Fibroblast of lung (primary cell): ENCODE measurements around the gene DLGAP4. TPM values are rescaled to one million over a fixed set of nuclear protein-coding genes. Genes with fewer than 3 reads are reported as not detected.

ENCODE experiments used
- DNase-seq, 2 donors: peaks; one replicate each; pipeline versions ENCODE4 v3.0.0 to v3.0.0-alpha.2; 2010; ENCODE audit warnings: low read depth in 2 of 2
- H2AFZ ChIP-seq: 2 replicates; pipeline ENCODE4 v1.5.1; 2012; ENCODE audit warnings: low read length, control low read depth, inconsistent platforms
- H3K27ac ChIP-seq: 2 replicates; pipeline ENCODE4 v1.5.1; 2011; ENCODE audit warnings: low read length, control low read depth; ENCODE audit not compliant: insufficient read depth
- H3K27me3 ChIP-seq: 2 replicates; pipeline ENCODE4 v1.5.1; 2011; ENCODE audit warnings: mild to moderate bottlenecking, low read length; ENCODE audit not compliant: control insufficient read depth, insufficient read depth
- H3K36me3 ChIP-seq: 2 replicates; pipeline ENCODE4 v1.5.1; 2011; ENCODE audit warnings: low read length; ENCODE audit not compliant: control insufficient read depth, insufficient read depth
- H3K4me1 ChIP-seq: 2 replicates; pipeline ENCODE4 v1.5.1; 2011; ENCODE audit warnings: low read length; ENCODE audit not compliant: control insufficient read depth, insufficient read depth; ENCODE audit errors: extremely low read depth
- H3K4me2 ChIP-seq: 2 replicates; pipeline ENCODE4 v1.5.1; 2011; ENCODE audit warnings: low read length, control low read depth; ENCODE audit not compliant: insufficient read depth; ENCODE audit errors: extremely low read depth
- H3K4me3 ChIP-seq, 4 experiments: fragments of 200-600 bp in 1 of 4; sonication (generic) in 1 of 4; replicated peaks in 1 of 4; 2 replicates each; pipeline ENCODE4 v1.5.1; 2011 to 2016; ENCODE audit warnings: low read length in 4 of 4, low read depth in 3 of 4, mild to moderate bottlenecking in 3 of 4, control low read depth in 2 of 4, inconsistent platforms in 1 of 4, mixed read lengths in 1 of 4; ENCODE audit not compliant: insufficient read depth in 1 of 4; ENCODE audit errors: control extremely low read depth in 1 of 4
- H3K79me2 ChIP-seq: 2 replicates; pipeline ENCODE4 v1.5.1; 2012; ENCODE audit warnings: mild to moderate bottlenecking, low read length, inconsistent platforms; ENCODE audit not compliant: control insufficient read depth, insufficient read depth
- H3K9ac ChIP-seq: 2 replicates; pipeline ENCODE4 v1.5.1; 2011; ENCODE audit warnings: mild to moderate bottlenecking, low read length, control low read depth; ENCODE audit not compliant: insufficient read depth
- H3K9me3 ChIP-seq: 2 replicates; pipeline ENCODE4 v1.5.1; 2012; ENCODE audit warnings: low read depth, low read length; ENCODE audit not compliant: control insufficient read depth, insufficient read depth
- H4K20me1 ChIP-seq: 2 replicates; pipeline ENCODE4 v1.5.1; 2011; ENCODE audit warnings: low read length; ENCODE audit not compliant: control insufficient read depth, insufficient read depth; ENCODE audit errors: extremely low read depth
- EZH2 ChIP-seq: IDR thresholded peaks from 2 replicates; pipeline ENCODE4 v1.5.1; 2012; ENCODE audit warnings: low read length, control low read depth, mild to moderate bottlenecking; ENCODE audit errors: missing control alignments
- polyA plus RNA-seq, 2 donors: library from polyadenylated mRNA; depleted of rRNA in 1 of 2; stranded (reverse) in 1 of 2; unstranded in 1 of 2; fragments of >200 nt; gene quantifications; 2 replicates each; pipeline ENCODE4 v1.2.1, GENCODE V29; 2011 to 2012; ENCODE audit warnings: missing spikeins in 1 of 2
- total RNA-seq: library from RNA; depleted of rRNA; stranded (reverse); fragments of >200 nt; gene quantifications from 2 replicates; pipeline ENCODE4 v1.2.1, GENCODE V29; 2014
- TF ChIP-seq, protein P1 (sequence below), 2 donors: IDR thresholded peaks in 1 of 2; conservative IDR thresholded peaks in 1 of 2; 1 replicate in 1 of 2; 2 replicates in 1 of 2; pipeline ENCODE4 v1.5.1; 2011 to 2012; ENCODE audit warnings: low read length in 2 of 2, control low read depth in 1 of 2, inconsistent platforms in 1 of 2, low read depth in 1 of 2, mild to moderate bottlenecking in 1 of 2

DLGAP4 gene
- total and polyA plus RNA-seq, 2 donors (not counting 1 experiment from before 2014, with no cell fraction given) = 25.9 to 26.9 TPM

- Histone ChIP-seq H3K79me2 (no peaks in the 10 kb centered on the region), H3K4me3 (no peak overlapping the region), H3K9ac (no peak overlapping the region), H3K4me2 (no peak overlapping the region), H3K27me3 (peaks cover 19% of the 10 kb centered on the region), H3K27ac (no peak overlapping the region), H3K4me1 (no peaks in the 10 kb centered on the region), H3K36me3 (no peaks in the 10 kb centered on the region), H3K9me3 (no peaks in the 10 kb centered on the region), H4K20me1 (no peaks in the 10 kb centered on the region), H2AFZ (no peak overlapping the region)
- TF ChIP-seq, protein P1, sequence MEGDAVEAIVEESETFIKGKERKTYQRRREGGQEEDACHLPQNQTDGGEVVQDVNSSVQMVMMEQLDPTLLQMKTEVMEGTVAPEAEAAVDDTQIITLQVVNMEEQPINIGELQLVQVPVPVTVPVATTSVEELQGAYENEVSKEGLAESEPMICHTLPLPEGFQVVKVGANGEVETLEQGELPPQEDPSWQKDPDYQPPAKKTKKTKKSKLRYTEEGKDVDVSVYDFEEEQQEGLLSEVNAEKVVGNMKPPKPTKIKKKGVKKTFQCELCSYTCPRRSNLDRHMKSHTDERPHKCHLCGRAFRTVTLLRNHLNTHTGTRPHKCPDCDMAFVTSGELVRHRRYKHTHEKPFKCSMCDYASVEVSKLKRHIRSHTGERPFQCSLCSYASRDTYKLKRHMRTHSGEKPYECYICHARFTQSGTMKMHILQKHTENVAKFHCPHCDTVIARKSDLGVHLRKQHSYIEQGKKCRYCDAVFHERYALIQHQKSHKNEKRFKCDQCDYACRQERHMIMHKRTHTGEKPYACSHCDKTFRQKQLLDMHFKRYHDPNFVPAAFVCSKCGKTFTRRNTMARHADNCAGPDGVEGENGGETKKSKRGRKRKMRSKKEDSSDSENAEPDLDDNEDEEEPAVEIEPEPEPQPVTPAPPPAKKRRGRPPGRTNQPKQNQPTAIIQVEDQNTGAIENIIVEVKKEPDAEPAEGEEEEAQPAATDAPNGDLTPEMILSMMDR (conservative IDR thresholded peaks at IDR 0.05 in 1 of 2, IDR thresholded peaks at IDR 0.05 in 1 of 2; ENCODE audit: low read depth in 1 of 2, low read length in 2 of 2) = no peak
- TF ChIP-seq EZH2 = no peak
- DNase-seq = peak in 1 of 2 donors; percentile 7
Observed at GRCh38 chr20:36311141-36311853, 5.2 kb downstream of the DLGAP4 start.

DNA sequence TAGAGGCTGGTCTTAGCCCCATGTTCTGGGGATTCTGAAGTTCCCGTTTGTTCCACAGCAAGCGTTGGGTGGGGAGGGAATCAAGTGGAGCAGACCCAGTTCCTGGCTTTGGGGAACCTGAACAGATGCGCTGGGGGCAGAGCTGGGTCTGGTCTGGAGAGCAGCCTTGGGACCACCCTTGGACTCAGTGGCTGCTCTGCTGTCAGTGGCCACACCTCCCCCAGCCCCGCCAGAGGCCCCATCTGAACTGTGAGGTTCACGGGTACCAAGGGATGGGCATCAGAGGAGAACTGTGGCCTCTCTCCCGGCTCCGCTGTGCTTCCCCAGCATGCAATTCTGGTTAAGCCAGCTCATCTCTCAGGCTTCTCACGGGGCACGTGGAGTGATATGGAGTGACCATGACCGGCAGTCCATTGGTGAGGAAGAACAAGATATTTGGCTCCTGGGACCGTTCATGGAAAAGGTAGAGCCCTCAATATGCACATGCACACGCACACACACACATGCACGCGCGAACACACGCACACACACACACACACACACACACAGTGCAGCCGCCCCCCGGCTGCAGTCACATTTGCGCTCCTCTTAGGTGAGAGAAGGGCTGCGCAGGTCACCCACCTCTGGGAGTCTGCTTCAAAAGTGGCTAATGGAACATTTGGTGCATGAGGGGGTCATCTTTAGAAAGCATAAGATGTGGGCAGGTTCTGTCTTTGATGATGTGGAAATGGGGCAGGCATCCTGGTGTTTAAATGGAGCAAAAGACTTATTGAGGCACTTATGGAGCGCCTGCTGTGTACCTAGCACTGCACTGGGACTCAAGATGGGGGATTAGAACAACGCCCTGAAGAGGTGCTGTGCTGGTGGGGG, 6.0 kb downstream of the DLGAP4 start:
- Histone ChIP-seq H3K27me3 (peaks cover 15% of the 10 kb centered on the region), H3K79me2 (no peaks in the 10 kb centered on the region), H3K9me3 (no peaks in the 10 kb centered on the region), H3K4me1 (no peaks in the 10 kb centered on the region), H3K27ac (no peak overlapping the region), H3K9ac (no peak overlapping the region), H2AFZ (no peak overlapping the region), H3K4me3 (no peak overlapping the region), H3K36me3 (no peaks in the 10 kb centered on the region), H3K4me2 (no peak overlapping the region), H4K20me1 (no peaks in the 10 kb centered on the region)
- DNase-seq = no peak
- TF ChIP-seq, protein P1 (conservative IDR thresholded peaks at IDR 0.05 in 1 of 2, IDR thresholded peaks at IDR 0.05 in 1 of 2; ENCODE audit: low read depth in 1 of 2, low read length in 2 of 2) = no peak
- no peak for TF ChIP-seq EZH2

GRCh38 chr20:36312724-36313441, 6.7 kb downstream of the DLGAP4 start:
- H3K4me3 ChIP-seq = no peak overlapping the region
- H2AFZ ChIP-seq = no peak overlapping the region
- no peaks in the 10 kb centered on the region for H3K9me3 ChIP-seq
- H3K79me2 ChIP-seq = no peaks in the 10 kb centered on the region
- no peaks in the 10 kb centered on the region for H4K20me1 ChIP-seq
- H3K27me3 ChIP-seq = peaks cover 7% of the 10 kb centered on the region
- H3K4me1 ChIP-seq = no peaks in the 10 kb centered on the region
- H3K4me2 ChIP-seq = no peak overlapping the region
- H3K27ac ChIP-seq = no peak overlapping the region
- TF ChIP-seq, protein P1 (conservative IDR thresholded peaks at IDR 0.05 in 1 of 2, IDR thresholded peaks at IDR 0.05 in 1 of 2; ENCODE audit: low read depth in 1 of 2, low read length in 2 of 2) = no peak
- no peak for TF ChIP-seq EZH2
- DNase-seq = no peak
- H3K9ac ChIP-seq = no peak overlapping the region
- no peaks in the 10 kb centered on the region for H3K36me3 ChIP-seq
